Endothelial cell of umbilical vein (primary cell): ENCODE measurements around the gene GRAMD4.

Source experiments
- CTCF ChIP-seq, 2 donors: IDR thresholded peaks; 1 replicate in 1 of 2; 2 replicates in 1 of 2; pipeline ENCODE4 v1.5.1; 2011; ENCODE audit warnings: low read length in 2 of 2, mild to moderate bottlenecking in 2 of 2, moderate library complexity in 2 of 2, control low read depth in 1 of 2, inconsistent platforms in 1 of 2, low read depth in 1 of 2; ENCODE audit not compliant: insufficient read depth in 1 of 2; ENCODE audit errors: extremely low read depth in 1 of 2
- EZH2 ChIP-seq: IDR thresholded peaks from 2 replicates; pipeline ENCODE4 v1.6.1; 2012; ENCODE audit warnings: borderline replicate concordance, low read depth, mild to moderate bottlenecking, moderate library complexity, low read length, inconsistent platforms; ENCODE audit not compliant: severe bottlenecking
- FOS ChIP-seq: IDR thresholded peaks from 2 replicates; pipeline ENCODE4 v1.6.1; 2011; ENCODE audit warnings: mild to moderate bottlenecking, low read length, moderate library complexity, borderline replicate concordance; ENCODE audit not compliant: insufficient read depth
- JUN ChIP-seq: IDR thresholded peaks from 2 replicates; pipeline ENCODE4 v1.6.1; 2011; ENCODE audit warnings: borderline replicate concordance, low read depth; ENCODE audit not compliant: insufficient read length, insufficient read depth
- MAX ChIP-seq: IDR thresholded peaks from 2 replicates; pipeline ENCODE4 v1.6.1; 2011; ENCODE audit not compliant: insufficient read depth, insufficient read length
- MYC ChIP-seq: IDR thresholded peaks from one replicate; pipeline ENCODE4 v1.6.1; 2011; ENCODE audit warnings: mild to moderate bottlenecking, low read depth, low read length
- POLR2A ChIP-seq: IDR thresholded peaks from 2 replicates; pipeline ENCODE4 v1.6.1; 2012; ENCODE audit warnings: low read depth, mild to moderate bottlenecking, control low read depth, low read length
- POLR2AphosphoS5 ChIP-seq: IDR thresholded peaks from 2 replicates; pipeline ENCODE4 v1.6.1; 2012; ENCODE audit warnings: low read depth, mild to moderate bottlenecking, control low read depth, low read length, moderate library complexity; ENCODE audit not compliant: insufficient read depth

- TF ChIP-seq CTCF (IDR thresholded peaks at IDR 0.05; ENCODE audit: extremely low read depth in 1 of 2, insufficient read depth in 1 of 2, low read depth in 1 of 2, low read length in 2 of 2): no peak
- no peak for TF ChIP-seq EZH2
- TF ChIP-seq MAX: no peak
- no peak for TF ChIP-seq POLR2A
- no peak for TF ChIP-seq MYC
- no peak for TF ChIP-seq POLR2AphosphoS5
- TF ChIP-seq FOS: no peak
- no peak for TF ChIP-seq JUN
Measured at GRCh38 chr22:46676881-46677280, 56.7 kb downstream of the GRAMD4 start.
